ENCODE data around the gene ATF3.
"Not testable (repeated sequence)": the region's sequence is repeated elsewhere in the genome, so short reads cannot be mapped to it uniquely, and the experiment has no call there.

The ATF3 gene

GRCh38 chr1:212655668-212656440, 47.3 kb downstream of the ATF3 start:
- no peak for DNase-seq

GRCh38 chr1:212656730-212657129, 48.2 kb downstream of the ATF3 start:
- DNase-seq, result no peak

GRCh38 chr1:212658250-212658649, 49.7 kb downstream of the ATF3 start:
- not testable (repeated sequence) for DNase-seq

- DNase-seq, result no peak
These were observed 56.0 kb downstream of the ATF3 start for GRCh38 chr1:212664409-212665199.

GRCh38 chr1:212665241-212666115, 56.9 kb downstream of the ATF3 start:
- DNase-seq, result peak; percentile 66

- DNase-seq, result no peak
These were observed 57.7 kb downstream of the ATF3 start for GRCh38 chr1:212666116-212666775.

GRCh38 chr1:212667223-212668139, 58.9 kb downstream of the ATF3 start:
- no peak for DNase-seq

GRCh38 chr1:212668477-212668876, 59.9 kb downstream of the ATF3 start:
- DNase-seq, result no peak

- DNase-seq, result no peak
These were observed 60.5 kb downstream of the ATF3 start for GRCh38 chr1:212669102-212669501.

GRCh38 chr1:212669600-212669999, 61.0 kb downstream of the ATF3 start:
- no peak for DNase-seq

GRCh38 chr1:212670301-212670700, 61.7 kb downstream of the ATF3 start:
- no peak for DNase-seq

All from activated CD4-positive, alpha-beta T cell treated with anti-CD3 and anti-CD28 coated beads for 1 hour (primary cell).